ENCODE results near the gene SSBP3.

GRCh38 chr1:54193453-54193852 is 212.7 kb downstream of the SSBP3 start:
- TF ChIP-seq CTCF (IDR thresholded peaks at IDR 0.05): no peak
- no peak for TF ChIP-seq POLR2A (IDR thresholded peaks at IDR 0.05)

Data from body of pancreas (tissue), 4 donors.